ENCODE measurements around the gene CD99L2.

DNA sequence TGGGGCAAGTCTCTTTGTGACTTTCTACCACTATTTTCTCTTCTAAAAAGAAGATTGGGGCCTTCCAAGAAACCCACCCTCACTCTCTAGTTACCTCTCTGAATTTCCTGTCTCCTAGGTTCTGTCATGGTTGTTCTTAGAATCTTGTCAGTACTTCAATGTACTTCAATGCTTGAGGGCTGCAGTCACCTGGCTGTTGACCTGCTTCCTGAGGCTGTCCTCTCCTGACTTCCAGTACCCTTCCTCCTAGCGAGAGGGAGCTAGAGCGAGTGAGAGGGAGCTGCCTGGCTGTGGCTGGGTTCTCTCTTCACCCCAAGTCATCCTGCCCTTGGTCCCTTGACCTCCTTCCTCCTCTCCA lies 17.7 kb downstream of the CD99L2 start:
- TF ChIP-seq SOX15 (CRISPR knock-in tag; IDR thresholded peaks at IDR 0.05) = no peak
- no peak for TF ChIP-seq ESRRA (CRISPR knock-in tag; IDR thresholded peaks at IDR 0.05; ENCODE audit: borderline replicate concordance)
- TF ChIP-seq ETV6 (CRISPR knock-in tag; IDR thresholded peaks at IDR 0.05) = no peak
- no peak for TF ChIP-seq CTCF (IDR thresholded peaks at IDR 0.05)
- no peak for TF ChIP-seq MXD4 (CRISPR knock-in tag; IDR thresholded peaks at IDR 0.05; ENCODE audit: borderline replicate concordance)
